ENCODE results near the gene PAQR5.
"Not testable (repeated sequence)": the region's sequence is repeated elsewhere in the genome, so short reads cannot be mapped to it uniquely, and the experiment has no call there.

Gene PAQR5

GRCh38 chr15:69316291-69316690 lies 17.6 kb downstream of the PAQR5 start:
- DNase-seq (ENCODE audit: low read depth in 3 of 3), result no peak

DNA sequence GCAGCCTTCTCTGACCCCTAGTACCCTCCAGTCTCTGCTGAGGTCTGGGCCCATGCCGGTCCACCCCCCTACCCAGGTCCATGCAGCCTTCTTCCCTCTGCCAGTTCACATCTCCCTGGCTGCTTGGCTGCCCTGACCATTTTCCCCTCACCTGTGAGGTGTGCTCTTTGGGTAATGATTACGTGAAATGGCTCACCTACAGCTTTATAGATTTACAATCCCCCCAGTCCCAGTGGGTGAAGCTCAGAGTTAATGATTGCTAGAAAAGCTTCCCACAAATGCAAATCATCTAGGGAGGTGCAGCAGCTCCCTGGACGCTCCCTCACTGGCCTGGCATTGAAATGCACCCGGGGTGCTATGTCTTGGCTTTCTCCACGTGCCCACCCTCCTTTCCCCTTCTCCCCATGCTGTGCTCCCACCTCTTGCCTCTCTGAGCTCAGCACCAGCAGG lies 18.7 kb downstream of the PAQR5 start:
- no peak for DNase-seq (ENCODE audit: low read depth in 3 of 3)

- DNase-seq (ENCODE audit: low read depth in 3 of 3), result no peak
Observed at GRCh38 chr15:69318033-69318432, 19.3 kb downstream of the PAQR5 start.

DNA sequence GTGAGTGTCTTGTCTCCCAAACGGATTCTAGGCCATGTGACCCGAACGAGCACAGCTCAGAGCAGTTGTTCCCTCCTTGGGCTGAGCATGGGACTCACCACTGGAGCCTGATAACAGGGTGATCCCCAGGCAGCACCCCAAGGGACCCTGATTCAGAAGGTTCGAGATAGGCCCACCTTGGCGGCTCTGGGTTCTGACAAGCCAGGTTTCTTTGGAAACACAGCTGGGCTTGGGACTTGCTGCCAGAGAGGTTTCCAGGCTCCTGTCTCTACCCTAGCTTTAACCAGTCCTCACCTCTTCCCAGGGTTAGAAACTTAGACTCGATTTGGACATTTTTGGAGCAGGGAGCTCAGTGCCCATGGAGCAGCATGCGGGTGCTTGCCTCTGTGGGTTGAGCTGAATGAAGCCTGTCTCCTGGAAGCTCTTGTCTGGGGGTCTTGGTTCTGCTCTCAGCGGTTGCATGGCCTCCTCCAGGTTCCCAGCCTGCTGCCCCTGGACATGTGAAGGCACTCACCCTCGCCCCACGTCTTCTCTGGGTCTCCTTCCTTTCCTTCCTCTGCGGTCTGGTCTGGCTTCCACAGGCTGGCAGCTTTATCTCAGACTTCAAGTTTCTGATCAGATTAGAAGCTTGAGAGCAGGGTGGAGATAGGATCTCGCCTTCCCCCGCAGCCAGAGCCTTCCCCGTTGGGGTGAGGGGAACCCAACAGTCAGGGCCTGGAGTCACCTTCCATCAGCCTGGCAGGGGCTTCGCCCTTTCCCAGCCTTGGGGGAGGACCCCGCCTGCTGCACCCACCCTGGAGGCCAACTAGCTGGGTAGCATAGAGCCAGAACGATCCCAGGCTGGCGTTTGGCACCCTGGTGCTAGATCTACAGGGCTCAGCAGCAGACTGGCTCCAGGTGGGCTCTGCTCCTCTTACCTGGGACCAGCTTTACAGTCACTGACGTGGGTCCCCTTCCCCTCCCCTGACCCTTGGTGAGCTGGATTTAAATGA lies 21.0 kb downstream of the PAQR5 start:
- peak in 1 of 3 experiments; percentile 7 for DNase-seq (ENCODE audit: low read depth in 3 of 3)

DNA sequence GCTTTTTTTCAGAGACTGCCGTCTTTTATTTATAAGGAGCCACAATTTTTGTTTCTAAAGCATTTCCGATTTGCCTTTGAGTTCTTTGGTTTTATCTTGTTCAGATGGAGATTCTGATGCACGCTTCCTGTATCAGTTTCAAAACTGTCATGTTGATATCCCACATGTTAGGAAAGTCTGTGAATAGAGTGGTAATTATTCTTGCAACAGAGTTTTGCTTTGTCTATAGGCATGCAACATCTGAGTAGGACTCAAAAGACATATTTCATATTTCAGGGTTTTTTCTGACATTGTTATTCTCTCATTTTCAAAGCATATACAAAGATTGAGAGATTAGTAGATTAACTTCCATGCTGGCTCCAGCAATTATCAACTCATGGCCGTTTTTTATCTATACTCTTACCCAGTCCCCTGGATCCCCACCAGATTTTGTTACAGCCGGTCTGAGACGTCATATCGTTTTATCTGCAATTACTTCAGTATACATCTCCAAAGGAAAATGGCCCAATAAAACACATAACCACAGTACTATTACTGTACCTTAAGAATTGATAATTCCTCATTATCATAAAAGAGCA lies 22.4 kb downstream of the PAQR5 start:
- DNase-seq (ENCODE audit: low read depth in 3 of 3), result no peak

- no peak for DNase-seq (ENCODE audit: low read depth in 3 of 3)
Observed at GRCh38 chr15:69323893-69324430, 25.2 kb downstream of the PAQR5 start.

GRCh38 chr15:69324565-69324964 lies 25.9 kb downstream of the PAQR5 start:
- DNase-seq (ENCODE audit: low read depth in 3 of 3), result no peak

GRCh38 chr15:69325456-69325971 lies 26.8 kb downstream of the PAQR5 start:
- no peak for DNase-seq (ENCODE audit: low read depth in 3 of 3)

GRCh38 chr15:69328080-69328479 lies 29.4 kb downstream of the PAQR5 start:
- DNase-seq (ENCODE audit: low read depth in 3 of 3), result no peak

- DNase-seq (ENCODE audit: low read depth in 3 of 3), result no peak
Observed at GRCh38 chr15:69328739-69329138, 30.0 kb downstream of the PAQR5 start.

DNA sequence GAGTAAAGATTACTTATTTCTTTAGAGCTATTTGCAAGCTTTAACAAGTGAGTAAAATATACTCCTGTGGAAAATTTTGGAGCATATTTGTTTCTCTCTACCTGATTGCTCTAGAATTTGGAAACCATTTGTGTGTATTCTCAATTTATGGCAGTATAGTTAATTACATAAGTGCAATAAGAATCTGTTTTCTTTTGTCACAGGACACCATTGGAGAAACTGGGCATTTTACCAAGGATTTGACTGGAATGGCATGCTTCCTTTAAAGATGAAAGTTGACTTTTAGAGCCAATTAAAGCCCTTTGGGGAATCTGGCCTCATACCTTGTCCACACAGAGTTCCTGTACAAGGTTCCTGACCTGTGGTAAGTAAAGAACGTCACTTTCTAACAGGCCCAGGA lies 38.4 kb downstream of the PAQR5 start:
- no peak for DNase-seq (ENCODE audit: low read depth in 3 of 3)

- no peak for DNase-seq (ENCODE audit: low read depth in 3 of 3)
Observed at GRCh38 chr15:69338535-69339213, 40.0 kb downstream of the PAQR5 start.

DNA sequence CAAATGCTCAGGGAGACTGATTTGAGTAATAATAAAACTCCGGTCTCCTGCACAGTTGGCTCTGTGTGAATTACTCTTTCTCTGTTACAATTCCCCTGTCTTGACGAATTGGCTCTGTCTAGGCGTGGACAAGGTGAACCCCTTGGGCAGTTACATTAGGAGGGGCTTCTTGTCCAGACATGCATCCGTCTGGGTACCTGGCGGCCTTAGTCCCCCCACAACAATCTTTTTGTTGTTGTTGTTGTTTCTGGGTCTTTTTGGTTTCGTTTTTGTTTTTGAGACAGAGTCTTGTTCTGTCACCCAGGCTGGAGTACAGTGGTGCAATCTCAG lies 40.5 kb downstream of the PAQR5 start:
- not testable (repeated sequence) for DNase-seq (ENCODE audit: low read depth in 3 of 3)

DNA sequence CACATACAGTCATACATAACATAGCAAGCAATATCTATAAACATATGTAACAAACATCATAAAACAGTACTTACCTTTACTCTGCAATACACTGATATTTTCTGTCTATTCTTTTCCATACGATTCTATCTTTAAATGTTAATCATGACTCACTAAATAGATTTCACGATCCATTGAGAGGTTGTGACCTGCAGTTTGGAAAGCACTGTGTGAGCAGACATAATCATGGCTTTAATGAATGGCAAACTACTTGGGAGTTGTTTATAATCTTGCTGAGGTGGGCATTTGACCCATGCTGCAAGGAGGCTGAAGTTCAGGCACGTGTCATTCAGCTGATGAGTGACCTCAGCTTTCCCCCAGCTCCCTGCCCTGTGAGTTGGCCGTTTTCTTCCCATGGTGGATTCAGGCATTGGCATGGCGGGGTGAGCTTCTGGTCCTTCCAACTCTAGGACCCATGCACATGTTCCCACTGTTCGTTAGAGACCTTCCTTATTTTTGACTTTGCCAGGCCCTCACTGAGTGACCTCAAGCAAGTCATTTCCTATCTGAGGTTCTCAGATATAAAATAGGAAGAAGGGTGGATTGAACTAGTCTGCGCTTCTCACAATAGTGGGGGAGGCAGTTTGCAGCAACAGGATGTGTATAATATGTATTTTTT lies 41.7 kb downstream of the PAQR5 start:
- no peak for DNase-seq (ENCODE audit: low read depth in 3 of 3)

GRCh38 chr15:69341356-69341755 lies 42.6 kb downstream of the PAQR5 start:
- no peak for DNase-seq (ENCODE audit: low read depth in 3 of 3)

DNA sequence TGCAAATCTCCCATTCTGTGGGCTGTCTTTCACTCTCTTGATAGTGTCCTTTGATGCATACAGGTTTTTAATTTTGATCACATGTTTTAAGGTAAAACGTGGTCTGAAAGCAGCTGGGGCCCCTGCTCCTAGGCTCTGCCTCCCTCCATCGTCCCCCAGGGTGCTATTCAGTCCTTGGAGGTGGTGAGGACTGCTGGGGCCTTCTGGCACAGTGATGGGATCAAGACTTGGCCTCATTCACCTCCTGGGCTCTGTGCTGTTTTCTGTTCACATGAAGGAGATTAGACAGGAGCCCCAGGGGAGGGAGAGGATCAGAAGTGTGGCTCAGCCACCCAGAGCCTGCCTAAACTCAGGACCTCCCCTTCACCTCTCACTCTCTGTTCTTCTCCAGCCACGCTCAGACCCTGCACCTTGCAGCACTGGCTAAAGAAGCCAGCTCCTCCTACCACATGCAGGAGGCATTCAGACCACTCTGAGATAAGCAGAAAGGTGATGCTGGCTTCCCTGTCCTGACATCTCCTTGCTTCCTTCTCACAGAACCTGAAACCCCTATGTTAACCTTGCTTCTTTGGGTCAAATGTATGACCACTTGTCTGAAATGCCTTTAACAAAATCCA lies 43.9 kb downstream of the PAQR5 start:
- no peak for DNase-seq (ENCODE audit: low read depth in 3 of 3)

- DNase-seq (ENCODE audit: low read depth in 3 of 3), result no peak
Observed at GRCh38 chr15:69343133-69343532, 44.4 kb downstream of the PAQR5 start.

DNA sequence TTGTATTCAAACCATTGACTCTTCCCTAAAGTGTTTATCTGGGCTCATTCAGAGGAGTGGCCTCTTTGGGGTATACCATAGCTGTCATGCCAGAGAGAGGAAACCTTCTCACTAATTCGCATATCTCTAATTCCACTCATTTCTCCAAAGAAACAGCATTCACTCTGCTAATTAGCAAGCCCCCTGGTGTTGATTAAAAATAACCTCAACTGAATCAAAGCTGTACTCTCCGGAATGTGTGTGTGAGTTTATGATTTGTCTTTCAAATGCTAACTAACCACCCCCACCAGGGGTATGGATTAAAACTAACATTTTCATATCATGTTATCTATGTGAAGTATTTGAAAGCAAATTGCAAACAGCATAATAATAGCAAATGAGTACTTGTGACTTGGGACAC lies 45.5 kb downstream of the PAQR5 start:
- DNase-seq (ENCODE audit: low read depth in 3 of 3), result no peak

GRCh38 chr15:69346112-69346511 lies 47.4 kb downstream of the PAQR5 start:
- DNase-seq (ENCODE audit: low read depth in 3 of 3), result no peak

DNA sequence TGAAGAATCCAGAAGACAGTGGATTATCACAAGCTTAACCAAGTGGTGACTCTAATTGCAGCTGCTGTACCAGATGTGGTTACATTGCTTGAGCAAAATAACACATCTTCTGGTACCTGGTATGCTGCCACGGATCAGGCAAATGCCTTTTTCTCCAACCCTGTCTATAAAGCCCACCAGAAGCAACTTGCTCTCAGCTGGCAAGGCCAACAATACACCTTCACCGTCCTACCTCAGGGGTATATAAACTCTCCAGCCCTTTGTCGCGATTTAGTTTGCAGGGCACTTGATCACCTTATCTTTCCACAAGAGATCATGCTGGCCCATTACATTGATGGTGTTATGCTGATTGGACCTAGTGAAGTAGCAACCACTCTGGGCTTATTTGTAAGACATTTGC lies 52.6 kb downstream of the PAQR5 start:
- DNase-seq (ENCODE audit: low read depth in 3 of 3), result no peak

DNA sequence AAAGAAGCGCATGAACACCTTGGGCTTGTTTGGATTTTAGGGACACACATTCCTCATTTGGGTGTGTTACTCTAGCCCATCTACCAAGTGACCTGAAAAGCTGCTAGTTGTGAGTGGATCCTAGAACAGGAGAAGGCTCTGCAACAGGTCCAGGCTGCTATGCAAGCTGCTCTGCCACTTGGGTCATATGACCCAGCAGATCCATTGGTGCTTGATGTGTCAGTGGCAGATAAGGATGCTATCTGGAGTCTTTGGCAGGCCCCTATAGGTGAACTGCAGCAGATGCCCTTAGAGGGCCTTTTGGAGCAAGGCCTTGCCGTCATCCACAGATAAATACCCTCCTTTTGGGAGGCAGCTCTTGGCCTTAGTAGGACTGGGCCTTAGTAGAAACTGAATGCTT lies 53.2 kb downstream of the PAQR5 start:
- no peak for DNase-seq (ENCODE audit: low read depth in 3 of 3)
